ENCODE measurements around the gene MTFP1. TPM values are rescaled to one million over a fixed set of nuclear protein-coding genes. Genes with fewer than 3 reads are reported as not detected.

The MTFP1 gene
- total and polyA plus RNA-seq, 9 of the 15 experiments (the other 6 are each of a cell fraction or from before 2014, with no cell fraction given): 10.7 to 52.0 (median 30.1) TPM

- TF ChIP-seq ZNF407 (IDR thresholded peaks at IDR 0.05; ENCODE audit: low read depth): no peak
- TF ChIP-seq HNRNPH1 (optimal IDR thresholded peaks at IDR 0.05; ENCODE audit: low read depth, low read length): no peak
- TF ChIP-seq ELK3 (CRISPR knock-in tag; IDR thresholded peaks at IDR 0.05): no peak
- no peak for TF ChIP-seq MIER1 (IDR thresholded peaks at IDR 0.05; ENCODE audit: low read depth)
- no peak for TF ChIP-seq ELK1 (CRISPR knock-in tag; IDR thresholded peaks at IDR 0.05)
- TF ChIP-seq BRD4 (IDR thresholded peaks at IDR 0.05): no peak
- TF ChIP-seq E2F1 (CRISPR knock-in tag; IDR thresholded peaks at IDR 0.05): no peak
- no peak for TF ChIP-seq ZBTB34 (CRISPR knock-in tag; IDR thresholded peaks at IDR 0.05)
- peak; percentile 82 for TF ChIP-seq RBFOX2 (IDR thresholded peaks at IDR 0.05; ENCODE audit: low read depth, low read length)
- no peak for TF ChIP-seq KAT2B (IDR thresholded peaks at IDR 0.05; ENCODE audit: low read depth, low read length)
- no peak for TF ChIP-seq PHF20 (IDR thresholded peaks at IDR 0.05; ENCODE audit: partially characterized antibody)
- TF ChIP-seq GATAD2B (IDR thresholded peaks at IDR 0.05; ENCODE audit: borderline replicate concordance): no peak
These were observed at the start of gene MTFP1 (continued) for GRCh38 chr22:30425616-30426387.
